ENCODE measurements around the gene CRTC1.

Gene CRTC1

DNA sequence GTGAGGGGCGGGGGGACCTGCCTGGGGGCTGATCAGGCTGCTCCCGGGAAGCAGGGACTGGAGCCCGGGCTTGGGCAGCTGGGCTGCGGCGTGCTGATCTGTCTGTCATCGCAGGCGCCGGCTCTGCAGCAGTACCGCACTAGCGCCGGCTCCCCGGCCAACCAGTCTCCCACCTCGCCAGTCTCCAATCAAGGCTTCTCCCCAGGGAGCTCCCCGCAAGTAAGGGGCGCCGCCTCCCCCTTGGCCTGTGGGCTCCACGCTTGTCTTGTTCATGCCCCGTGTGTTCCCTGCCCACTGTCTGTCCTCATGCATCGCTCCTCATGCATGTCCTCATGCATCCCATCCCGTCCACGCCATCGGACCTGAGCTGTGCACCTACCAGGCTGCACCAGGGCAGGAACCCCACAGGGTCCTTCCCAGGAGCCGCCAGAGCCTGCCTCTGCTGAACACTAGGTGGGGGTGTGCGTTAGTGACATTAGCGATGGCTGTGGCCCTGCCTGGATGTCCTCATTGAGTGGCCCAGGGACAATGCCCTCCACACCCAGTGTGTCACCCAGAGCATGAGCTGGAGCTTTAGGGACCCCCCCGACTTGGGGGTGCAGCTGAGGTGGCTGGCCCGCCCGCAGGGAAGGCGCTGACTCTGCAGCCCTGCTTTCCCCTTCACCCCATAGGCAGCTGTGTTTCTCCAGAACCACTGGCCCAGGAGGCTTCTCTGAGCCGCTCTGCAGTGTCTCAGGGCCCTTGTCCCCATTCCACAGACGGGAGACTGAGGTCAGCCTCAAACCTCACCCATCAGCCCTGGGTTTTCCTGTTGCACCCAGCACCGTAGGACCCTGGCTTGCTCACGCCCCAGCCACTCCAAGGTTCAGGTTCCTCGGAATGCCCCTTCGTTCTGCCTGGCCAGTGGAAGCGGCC lies 88.1 kb downstream of the CRTC1 start:
- no peak for DNase-seq (ENCODE audit: low spot score)

DNA sequence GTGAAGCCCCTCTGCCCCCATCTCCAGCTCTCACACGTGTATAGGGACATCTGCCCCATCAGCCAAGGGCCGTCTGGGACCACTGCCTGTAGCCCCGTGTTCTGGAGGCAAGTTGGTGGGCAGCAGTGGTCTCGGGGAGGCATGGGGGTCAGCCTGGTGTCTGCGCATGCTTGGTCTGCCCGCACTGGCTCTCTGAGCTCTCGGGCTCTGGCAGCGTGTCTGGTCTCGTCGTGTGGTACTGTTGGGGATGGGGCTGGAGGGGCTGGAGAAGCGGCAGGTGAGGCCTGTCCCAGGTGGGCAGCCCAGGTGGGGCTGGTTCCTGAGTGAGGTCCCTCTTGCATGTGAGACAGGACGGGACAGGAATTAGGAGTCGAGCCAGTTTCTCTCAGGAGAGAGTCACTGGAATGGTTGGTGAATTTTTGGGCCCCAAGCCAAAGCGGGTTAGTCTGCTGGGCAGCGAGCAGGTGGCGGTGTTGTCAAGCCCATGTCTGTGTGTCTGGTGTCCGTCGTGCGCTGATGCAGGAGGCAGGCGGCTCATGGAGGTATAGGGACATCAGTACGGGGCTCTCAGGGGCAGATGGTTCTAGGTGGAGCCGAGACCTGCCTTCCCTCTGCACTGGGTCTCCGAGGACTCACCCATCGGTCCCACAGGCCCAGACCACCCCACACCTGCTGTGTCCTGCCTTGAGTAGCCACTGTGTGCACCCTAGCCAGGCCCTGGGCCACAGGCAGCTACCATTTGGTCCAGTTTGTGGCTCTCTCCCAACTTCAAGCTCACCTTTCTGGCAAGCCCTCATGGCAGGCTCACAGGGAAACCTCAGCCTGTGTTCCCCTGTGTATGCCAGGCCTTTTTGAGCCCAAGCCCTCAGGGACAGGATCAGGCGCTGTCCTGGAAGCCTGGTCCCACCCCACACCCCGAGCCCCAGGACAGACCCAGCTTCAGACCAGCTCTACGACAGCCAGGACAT lies 89.4 kb downstream of the CRTC1 start:
- no peak for DNase-seq (ENCODE audit: low spot score)

DNA sequence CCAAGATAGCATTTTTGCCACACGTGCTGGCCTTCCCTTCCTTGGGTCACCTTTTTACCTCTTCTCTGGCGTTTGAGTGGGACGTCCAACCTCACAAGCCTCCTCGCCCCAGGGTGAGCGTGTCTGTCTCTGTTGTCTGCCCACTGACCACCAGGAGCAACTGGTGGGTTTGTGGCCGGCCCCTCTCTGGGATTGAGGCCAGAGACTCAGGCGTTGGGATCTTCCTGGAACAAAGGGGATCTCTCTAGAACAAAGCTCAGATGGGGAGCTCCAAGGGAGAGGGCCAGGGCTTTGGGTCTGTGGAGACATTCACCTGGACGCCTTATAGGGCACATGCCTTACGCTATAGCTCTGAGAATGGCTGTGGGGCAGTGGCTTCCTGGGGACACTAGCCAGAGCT lies 90.2 kb downstream of the CRTC1 start:
- DNase-seq (ENCODE audit: low spot score) = no peak

DNA sequence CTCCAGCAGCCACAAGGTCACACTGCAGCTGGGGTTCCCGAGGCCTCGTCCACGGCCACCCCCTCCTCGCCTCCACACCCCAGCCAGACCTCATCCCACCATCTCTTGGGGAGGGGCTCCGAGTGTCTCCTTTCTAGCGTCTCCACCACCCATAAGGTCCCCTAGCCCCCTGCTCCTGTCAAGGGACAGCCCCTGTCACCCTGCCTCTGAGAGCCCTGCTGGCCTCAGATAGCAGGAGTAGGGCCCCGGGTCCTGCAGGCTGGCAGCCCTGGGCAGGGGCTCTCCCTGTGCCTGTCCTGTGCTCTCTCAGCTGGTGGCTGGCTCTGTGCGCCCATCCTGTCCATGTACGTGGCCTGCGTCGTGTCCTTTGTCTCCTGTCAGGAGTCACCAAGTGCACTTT lies 90.6 kb downstream of the CRTC1 start:
- DNase-seq (ENCODE audit: low spot score) = no peak

DNA sequence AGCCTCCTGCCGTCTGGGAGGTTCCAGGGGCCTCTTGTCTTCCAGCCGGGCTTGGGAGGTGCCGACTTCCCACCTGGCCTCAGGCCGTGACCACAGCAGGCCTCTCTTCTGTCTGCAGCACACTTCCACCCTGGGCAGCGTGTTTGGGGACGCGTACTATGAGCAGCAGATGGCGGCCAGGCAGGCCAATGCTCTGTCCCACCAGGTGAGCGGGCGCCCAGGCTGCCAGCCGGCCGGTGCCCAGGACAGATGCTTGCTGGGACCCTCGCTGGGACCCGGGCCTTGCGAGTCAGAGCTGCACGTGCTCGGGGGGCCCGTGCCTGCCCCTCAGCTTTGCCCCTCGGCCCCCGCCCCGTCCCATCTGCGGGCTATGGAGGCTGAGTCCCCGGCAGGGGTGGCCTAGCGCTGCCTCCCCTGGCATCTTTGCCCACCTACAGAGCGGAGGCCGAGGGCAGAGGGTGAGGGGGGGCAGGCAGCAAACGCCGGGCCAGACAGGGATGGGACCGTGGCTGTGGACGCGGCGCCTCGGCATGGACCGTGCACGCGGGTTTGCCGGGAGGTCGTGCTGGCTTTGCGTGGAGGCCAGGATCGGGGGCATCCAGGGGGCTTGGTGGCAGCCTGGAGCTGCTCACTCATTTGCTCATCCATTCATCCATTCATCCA lies 91.4 kb downstream of the CRTC1 start:
- no peak for DNase-seq (ENCODE audit: low spot score)

DNA sequence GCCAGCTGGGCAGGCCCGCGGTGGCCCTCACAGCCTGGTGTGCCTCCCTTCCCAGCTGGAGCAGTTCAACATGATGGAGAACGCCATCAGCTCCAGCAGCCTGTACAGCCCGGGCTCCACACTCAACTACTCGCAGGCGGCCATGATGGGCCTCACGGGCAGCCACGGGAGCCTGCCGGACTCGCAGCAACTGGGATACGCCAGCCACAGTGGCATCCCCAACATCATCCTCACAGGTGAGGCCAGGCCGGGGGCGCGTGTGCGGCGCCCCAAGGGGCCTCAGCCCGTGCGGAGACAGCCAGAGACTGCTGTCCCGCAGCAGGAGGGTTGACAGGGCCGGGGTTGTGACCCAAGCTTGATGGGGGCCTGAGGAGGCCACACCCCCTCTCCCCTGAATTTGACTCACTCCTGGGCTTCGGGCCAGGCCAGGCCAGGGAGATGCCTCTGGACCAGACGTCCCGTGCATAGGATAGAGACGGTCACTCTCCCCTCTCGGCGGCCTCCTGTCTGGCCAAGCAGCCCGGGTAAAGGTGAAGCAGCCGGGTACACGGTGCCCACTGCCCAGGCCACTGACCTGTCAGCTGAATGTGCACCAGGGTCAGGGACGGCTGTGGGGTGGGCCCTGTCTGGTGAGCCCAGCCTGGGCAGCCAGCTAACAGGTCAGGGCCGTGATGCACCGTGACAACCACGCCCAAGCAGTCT lies 92.3 kb downstream of the CRTC1 start:
- no peak for DNase-seq (ENCODE audit: low spot score)

DNA sequence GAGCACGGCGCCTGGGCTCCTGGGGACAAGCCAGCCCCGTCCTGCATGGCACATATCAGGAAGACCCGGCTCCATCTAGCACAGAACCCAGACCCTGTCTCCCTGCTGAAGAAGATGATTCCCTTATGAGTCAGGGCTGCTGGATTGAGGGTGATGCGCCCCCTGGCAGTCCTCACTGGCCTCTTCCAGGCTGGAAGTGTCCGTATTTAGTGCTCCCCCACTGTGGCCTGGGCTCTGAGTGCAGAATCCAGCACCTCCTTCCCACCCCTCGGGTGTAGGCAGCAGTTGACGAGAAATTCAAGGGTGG lies 92.8 kb downstream of the CRTC1 start:
- DNase-seq (ENCODE audit: low spot score) = no peak

DNA sequence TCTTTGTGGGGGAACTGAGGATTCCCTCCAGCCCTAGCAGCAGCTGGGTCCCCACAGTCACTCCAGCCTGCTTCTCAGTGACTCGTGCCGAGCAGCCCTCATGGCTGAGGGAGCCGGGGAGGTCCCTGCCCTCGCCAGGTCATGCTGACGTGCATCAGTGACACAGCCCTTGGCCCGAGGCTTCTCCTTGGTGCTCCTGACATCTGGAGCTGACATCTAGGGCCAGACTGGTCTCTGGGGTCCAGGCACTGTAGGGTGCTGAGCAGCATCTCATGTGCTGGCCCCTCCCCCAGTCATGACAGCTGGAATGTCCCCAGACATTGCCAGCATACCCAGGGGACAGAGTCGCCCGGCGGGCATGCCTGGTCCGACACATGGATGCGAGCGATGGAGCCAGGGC lies 93.3 kb downstream of the CRTC1 start:
- DNase-seq (ENCODE audit: low spot score) = no peak

DNA sequence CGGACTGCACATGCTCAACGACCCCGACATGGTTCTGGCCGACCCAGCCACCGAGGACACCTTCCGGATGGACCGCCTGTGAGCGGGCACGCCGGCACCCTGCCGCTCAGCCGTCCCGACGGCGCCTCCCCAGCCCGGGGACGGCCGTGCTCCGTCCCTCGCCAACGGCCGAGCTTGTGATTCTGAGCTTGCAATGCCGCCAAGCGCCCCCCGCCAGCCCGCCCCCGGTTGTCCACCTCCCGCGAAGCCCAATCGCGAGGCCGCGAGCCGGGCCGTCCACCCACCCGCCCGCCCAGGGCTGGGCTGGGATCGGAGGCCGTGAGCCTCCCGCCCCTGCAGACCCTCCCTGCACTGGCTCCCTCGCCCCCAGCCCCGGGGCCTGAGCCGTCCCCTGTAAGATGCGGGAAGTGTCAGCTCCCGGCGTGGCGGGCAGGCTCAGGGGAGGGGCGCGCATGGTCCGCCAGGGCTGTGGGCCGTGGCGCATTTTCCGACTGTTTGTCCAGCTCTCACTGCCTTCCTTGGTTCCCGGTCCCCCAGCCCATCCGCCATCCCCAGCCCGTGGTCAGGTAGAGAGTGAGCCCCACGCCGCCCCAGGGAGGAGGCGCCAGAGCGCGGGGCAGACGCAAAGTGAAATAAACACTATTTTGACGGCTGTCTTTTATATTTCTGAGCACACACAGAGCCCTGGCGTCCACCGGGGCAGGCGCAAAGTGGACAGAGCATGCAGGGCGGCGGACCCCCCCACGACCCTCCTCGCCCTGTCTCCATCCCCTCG lies 94.0 kb downstream of the CRTC1 start:
- no peak for DNase-seq (ENCODE audit: low spot score)

DNA sequence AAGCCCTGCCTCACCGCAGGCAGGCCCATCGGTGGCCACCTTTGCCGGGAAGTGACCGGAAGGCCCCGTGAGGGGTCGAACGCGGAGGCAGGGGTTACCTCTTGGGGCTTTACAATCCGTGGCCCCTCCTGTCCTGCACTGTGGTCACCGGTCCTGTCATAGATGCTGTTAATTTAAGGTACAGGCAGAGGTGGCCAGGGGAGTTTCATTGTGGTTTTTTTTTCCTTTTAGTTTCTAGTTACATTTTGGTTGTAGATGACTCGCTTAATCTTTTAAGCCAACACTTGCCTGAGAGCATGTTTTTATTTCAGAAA lies 94.6 kb downstream of the CRTC1 start:
- DNase-seq (ENCODE audit: low spot score) = no peak

DNA sequence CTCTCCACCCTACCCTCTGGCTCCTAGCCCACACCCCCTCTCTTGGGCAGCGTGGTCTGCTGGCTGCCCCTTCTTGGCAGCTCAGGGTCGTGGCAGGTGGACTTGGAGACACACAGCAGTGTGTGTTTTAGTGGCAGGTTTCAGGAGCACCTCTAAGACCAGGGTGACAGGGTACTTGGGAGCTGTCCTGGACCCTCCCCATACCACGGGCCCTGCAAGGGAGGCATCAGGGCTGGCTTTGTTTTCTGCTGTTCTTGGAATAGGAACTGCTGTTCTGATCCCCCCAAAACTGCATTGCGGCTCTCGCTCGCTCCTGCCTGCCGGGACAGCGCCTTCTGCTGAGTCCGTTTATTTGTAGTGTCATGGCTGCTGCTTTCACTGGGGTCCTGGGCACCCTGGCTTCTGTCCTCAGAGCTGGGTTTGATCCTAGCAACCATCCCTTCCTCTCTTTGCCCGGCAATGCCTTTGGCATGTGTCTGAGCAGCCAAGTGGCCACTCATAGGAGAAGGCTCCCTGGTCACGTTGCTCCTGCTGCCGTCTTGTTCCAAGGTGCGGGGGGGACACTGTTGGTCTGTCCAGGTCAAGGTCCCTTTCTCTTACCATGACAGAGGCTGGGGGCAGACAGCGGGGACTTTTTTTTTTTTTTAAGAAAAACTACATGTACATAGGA lies 95.5 kb downstream of the CRTC1 start:
- no peak for DNase-seq (ENCODE audit: low spot score)

DNA sequence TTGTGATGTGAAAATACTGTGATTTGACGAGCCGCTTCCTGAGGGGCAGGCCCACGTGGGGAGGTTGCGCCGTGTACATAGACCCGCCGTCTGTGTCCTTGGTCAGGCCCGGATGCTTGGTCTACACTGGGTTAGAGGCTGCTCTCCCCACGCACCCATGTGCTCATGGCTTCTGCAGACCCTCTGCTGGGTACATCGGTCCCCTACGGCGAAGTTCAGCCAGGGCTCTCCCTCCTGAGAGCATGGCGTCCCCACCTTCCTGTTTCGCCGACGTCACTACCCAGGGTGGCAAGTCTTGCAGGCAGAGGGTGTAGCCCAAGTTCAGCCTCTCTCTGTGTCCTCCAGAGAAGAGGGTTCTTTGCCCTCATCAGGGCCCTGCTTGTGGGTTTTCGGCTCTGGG lies 96.6 kb downstream of the CRTC1 start:
- no peak for DNase-seq (ENCODE audit: low spot score)

DNA sequence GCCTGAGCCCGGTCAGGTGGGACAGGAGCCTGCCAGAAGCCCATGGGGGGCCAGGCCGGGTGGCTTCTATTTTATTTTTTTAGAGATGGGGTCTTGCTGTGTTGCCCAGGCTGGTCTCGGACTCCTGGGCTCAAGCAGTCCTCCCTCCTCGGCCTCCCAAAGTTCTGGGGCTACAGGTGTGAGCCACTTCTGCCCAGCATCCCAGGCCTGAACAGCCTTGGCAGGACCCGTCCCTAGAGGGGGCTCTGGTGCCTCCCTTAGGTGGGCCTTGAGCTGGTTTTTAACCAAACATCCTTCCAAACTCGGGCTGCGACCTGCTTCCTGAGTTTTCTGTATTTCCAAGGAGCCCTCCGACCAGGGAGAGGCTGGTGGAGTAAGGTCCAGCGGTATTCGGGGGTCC lies 97.2 kb downstream of the CRTC1 start:
- DNase-seq (ENCODE audit: low spot score) = no peak

DNA sequence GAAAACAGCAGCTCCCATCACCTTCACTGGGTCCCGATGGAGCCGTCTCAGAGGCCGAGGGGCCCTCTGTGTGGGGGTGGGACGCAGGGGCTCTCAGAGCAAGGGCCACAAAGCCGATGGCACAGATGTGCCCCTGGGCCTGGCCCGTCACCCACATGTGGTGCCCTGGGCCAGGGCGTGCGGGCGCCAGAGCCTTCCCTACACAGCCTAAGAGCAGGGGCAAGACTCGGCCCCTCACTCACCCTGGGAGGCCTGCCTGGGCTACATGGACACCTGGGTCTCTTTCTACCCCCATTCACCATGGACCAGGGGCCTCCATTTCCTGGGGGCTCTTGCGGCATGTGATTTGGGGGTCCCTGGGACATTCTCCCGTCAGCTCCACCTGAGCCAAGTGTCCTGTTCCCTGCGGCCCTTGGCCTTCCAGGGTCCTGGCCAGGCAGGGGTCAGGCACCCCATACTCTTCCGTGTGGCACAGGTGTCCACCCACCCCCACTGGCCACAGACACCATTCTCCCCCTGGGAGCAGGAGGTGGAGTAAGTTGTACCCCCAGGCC lies 97.6 kb downstream of the CRTC1 start:
- no peak for DNase-seq (ENCODE audit: low spot score)

DNA sequence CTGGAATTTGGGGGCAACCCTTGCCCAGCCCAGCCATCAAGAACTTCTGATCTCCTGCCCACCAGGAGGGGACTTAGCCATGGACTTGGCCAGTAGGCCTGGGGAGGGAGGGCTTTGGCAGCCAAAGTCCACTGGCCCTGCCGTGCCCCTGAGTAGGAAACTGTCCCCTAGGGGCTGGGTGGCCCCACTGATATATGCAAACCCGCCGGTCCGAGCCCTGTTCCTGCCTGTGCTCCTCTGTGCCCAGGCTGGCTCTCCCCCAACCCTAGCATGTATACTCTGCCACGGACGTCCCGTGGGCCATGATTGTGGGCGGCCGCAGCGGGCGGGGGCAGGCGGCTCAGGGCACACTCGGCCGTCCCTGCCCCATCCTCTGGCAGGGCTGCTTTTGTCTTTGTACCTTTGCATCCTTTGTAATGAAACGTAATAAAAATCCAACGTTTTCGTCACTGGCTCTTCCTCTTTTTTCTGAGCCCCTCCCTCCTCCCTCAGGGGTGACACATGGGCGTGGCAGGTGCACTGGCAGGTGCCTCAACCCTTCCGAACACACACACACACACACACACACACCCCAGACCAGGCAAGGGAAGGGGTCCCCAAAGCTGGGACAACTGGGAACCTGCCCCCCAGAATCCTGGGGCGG lies 98.5 kb downstream of the CRTC1 start:
- DNase-seq (ENCODE audit: low spot score) = no peak

DNA sequence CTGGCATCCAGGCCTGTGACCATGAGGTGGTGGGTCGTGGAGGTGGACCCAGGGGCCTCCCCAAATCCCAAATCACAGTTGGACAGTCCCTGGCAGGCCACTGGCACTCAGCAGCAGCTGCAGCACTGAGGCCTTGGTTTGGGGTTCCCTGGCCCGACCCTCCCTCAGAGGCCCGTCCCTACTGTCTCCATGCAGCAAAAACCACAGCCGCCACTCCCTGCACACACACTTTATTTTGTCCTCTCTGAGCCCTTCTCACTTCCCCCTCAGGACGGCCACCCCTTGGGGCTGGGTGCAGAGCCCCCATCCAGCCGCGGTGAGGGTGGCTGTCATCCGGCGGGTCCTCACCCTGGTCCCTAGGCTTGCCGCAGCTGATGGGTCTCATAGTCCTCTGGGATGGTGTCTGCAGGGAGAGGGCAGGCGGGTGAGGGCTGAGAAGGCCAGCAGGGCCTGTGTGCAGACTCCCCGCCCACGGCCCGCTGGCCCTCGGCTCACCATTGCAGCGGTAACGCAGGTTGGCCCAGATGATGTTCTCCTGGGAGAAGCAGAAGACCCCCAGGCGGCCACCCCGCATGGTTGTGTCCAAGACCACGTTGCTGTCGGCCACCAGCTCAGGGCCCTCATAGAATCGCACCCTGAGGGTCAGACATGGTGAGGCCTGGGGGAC lies 99.2 kb downstream of the CRTC1 start:
- DNase-seq (ENCODE audit: low spot score) = no peak

DNA sequence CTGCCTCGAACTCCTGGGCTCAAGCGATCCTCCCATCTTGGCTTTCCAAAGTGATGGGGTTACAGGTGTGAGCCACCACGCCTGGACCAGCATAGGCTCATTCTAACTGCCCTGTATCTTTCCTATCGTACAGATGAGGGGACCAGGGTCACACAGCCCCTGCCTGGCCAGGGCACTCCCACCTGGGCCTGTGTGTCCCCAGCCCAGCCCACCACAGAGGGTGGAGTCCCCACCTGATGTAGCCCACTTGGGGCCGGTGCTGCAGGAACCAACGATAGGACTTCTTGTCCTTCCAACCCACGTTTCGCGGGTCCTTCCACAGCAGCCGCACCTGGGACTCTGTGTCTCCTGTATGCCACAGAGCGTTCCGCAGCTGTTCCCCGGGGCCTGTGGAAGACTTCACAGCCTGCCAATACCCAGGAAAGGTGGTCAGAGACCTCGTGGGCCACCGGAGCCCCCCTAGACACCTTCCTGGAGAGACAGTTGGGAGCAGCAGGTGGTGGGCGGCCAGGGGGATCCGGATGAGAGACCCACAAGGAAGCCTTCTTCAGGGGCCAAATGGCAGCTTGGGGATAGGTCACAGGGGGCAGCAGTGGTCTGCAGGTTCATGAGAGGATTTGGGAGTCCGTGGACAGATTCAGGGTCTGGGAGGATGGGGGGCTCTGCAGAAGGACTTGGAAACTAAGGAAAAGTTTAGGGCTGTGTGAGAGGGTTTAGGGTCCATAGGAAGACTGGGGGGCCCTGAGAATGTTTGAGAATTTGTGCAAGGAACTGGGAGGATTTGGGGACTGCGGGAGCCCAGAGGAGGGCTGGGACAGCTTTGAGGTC lies 100.7 kb downstream of the CRTC1 start:
- DNase-seq (ENCODE audit: low spot score) = no peak

DNA sequence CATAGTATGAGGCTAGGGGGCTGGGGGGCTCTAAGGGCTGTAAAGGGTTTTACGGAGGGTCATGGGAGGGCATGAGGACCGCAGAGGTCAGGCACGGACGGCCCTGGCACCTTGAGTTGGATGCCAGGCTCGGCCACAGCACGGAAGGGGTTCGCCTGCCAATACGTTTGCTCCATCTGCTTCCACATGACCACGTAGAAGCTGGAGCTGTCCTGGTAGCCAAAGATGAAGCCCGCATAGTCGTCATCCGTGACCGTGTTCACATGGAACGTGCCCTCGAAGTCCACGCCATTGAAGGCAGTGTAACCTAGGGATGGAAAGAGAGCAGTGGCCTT lies 101.3 kb downstream of the CRTC1 start:
- no peak for DNase-seq (ENCODE audit: low spot score)
